SK-N-SH (cell line): ENCODE measurements around the gene BACE1-AS. TPM values are rescaled to one million over a fixed set of nuclear protein-coding genes. Genes with fewer than 3 reads are reported as not detected.
A peak's percentile ranks its signal among the peaks of the same experiment; 100 is the strongest.

Experiments used
- CTCF ChIA-PET: fragments of 300-600, 350-600 bp; formaldehyde crosslinking; extraction: SDS; loops from one replicate; lab custom pipeline; 2021; lab: Yijun Ruan, JAX
- POLR2A ChIA-PET: fragments of 350-600 bp; sonication (Branson Sonifier 250); formaldehyde crosslinking; extraction: SDS; loops from one replicate; lab custom pipeline; 2020; ENCODE audit warnings: antibody characterized with exemption, inconsistent platforms; lab: Yijun Ruan, JAX
- DNase-seq: peaks from one replicate; pipeline ENCODE4 v3.0.0; 2012
- H2AFZ ChIP-seq: fragments of 200-600 bp; sonication (generic); 2 replicates; pipeline ENCODE4 v1.8.1; 2016; ENCODE audit warnings: antibody characterized with exemption, mild to moderate bottlenecking, low read depth
- H3F3A ChIP-seq: fragments of 200-600 bp; sonication (generic); replicated peaks from 2 replicates; pipeline ENCODE3; 2016; ENCODE audit warnings: antibody characterized with exemption, mild to moderate bottlenecking; ENCODE audit not compliant: insufficient read depth
- H3K27ac ChIP-seq, 2 experiments: fragments of 200-500 bp in 1 of 2; fragments of 200-600 bp in 1 of 2; sonication (Bioruptor generic) in 1 of 2; sonication (generic), shearing (Covaris generic) in 1 of 2; 2 replicates each; pipeline versions ENCODE4 v1.5.1 to v1.6.1; 2014 to 2016; ENCODE audit warnings: low read depth in 2 of 2, inconsistent platforms in 1 of 2, low read length in 1 of 2, mild to moderate bottlenecking in 1 of 2, mixed read lengths in 1 of 2
- H3K27me3 ChIP-seq: fragments of 200-600 bp; sonication (generic), shearing (Covaris generic); 2 replicates; pipeline ENCODE4 v1.6.1; 2016; ENCODE audit warnings: mixed run types; ENCODE audit not compliant: insufficient read depth
- H3K36me3 ChIP-seq, 2 experiments: fragments of 200-500 bp in 1 of 2; fragments of 200-600 bp in 1 of 2; sonication (Bioruptor generic) in 1 of 2; sonication (generic) in 1 of 2; replicated peaks in 1 of 2; 2 replicates each; pipeline versions ENCODE3 to v1.5.1; 2014 to 2016; ENCODE audit warnings: low read length in 1 of 2, mild to moderate bottlenecking in 1 of 2; ENCODE audit not compliant: insufficient read depth in 2 of 2, control insufficient read depth in 1 of 2
- H3K4me1 ChIP-seq, 2 experiments: fragments of 200-500 bp in 1 of 2; fragments of 200-600 bp in 1 of 2; sonication (Bioruptor generic) in 1 of 2; sonication (generic), shearing (Covaris generic) in 1 of 2; 2 replicates each; pipeline versions ENCODE4 v1.5.1 to v1.6.1; 2014 to 2016; ENCODE audit warnings: low read depth in 1 of 2, low read length in 1 of 2, mixed run types in 1 of 2; ENCODE audit not compliant: insufficient read depth in 2 of 2, control insufficient read depth in 1 of 2
- H3K4me2 ChIP-seq: fragments of 200-600 bp; sonication (generic), shearing (Covaris generic); 2 replicates; pipeline ENCODE4 v1.6.1; 2017; ENCODE audit warnings: mixed run types
- H3K4me3 ChIP-seq, 2 experiments: fragments of 200-500 bp in 1 of 2; fragments of 200-600 bp in 1 of 2; sonication (Bioruptor generic) in 1 of 2; sonication (generic), shearing (Covaris generic) in 1 of 2; 2 replicates each; pipeline versions ENCODE4 v1.5.1 to v1.8.1; 2014 to 2016; ENCODE audit warnings: low read depth in 2 of 2, inconsistent platforms in 1 of 2, low read length in 1 of 2, mild to moderate bottlenecking in 1 of 2, mixed read lengths in 1 of 2, moderate library complexity in 1 of 2
- H3K79me2 ChIP-seq: fragments of 200-600 bp; sonication (generic); 2 replicates; pipeline ENCODE4 v1.8.1; 2017; ENCODE audit warnings: mild to moderate bottlenecking; ENCODE audit not compliant: insufficient read depth
- H3K9ac ChIP-seq: fragments of 200-600 bp; sonication (generic); 2 replicates; pipeline ENCODE4 v1.6.1; 2017; ENCODE audit warnings: mixed run types
- H3K9me2 ChIP-seq: fragments of 200-600 bp; sonication (generic); 2 replicates; pipeline ENCODE4 v1.6.1; 2017; ENCODE audit warnings: mixed run types
- H3K9me3 ChIP-seq: fragments of 200-600 bp; sonication (generic); 2 replicates; pipeline ENCODE4 v1.6.1; 2017; ENCODE audit warnings: mixed run types, mild to moderate bottlenecking, moderate library complexity
- H4K20me1 ChIP-seq: fragments of 200-600 bp; sonication (generic); 2 replicates; pipeline ENCODE4 v1.6.1; 2017; ENCODE audit warnings: mild to moderate bottlenecking, mixed run types; ENCODE audit not compliant: insufficient read depth
- CHD2 ChIP-seq: fragments of 150-350 bp; IDR thresholded peaks from 2 replicates; pipeline ENCODE4 v1.6.1; 2018; ENCODE audit warnings: low read length; ENCODE audit not compliant: partially characterized antibody
- CTCF ChIP-seq: fragments of 200-600 bp; sonication (generic); IDR thresholded peaks from 2 replicates; pipeline ENCODE4 v1.6.1; 2017; ENCODE audit warnings: antibody characterized with exemption, mild to moderate bottlenecking, moderate library complexity
- ELF1 ChIP-seq: IDR thresholded peaks from 2 replicates; pipeline ENCODE4 v1.4.0; 2012
- GABPA ChIP-seq: IDR thresholded peaks from 2 replicates; pipeline ENCODE4 v1.4.0; 2012; ENCODE audit warnings: low read depth, mild to moderate bottlenecking
- MAX ChIP-seq: IDR thresholded peaks from 2 replicates; pipeline ENCODE4 v1.4.0; 2012; ENCODE audit warnings: low read depth
- NFIC ChIP-seq: IDR thresholded peaks from 2 replicates; pipeline ENCODE4 v1.4.0; 2012; ENCODE audit warnings: borderline replicate concordance
- NRF1 ChIP-seq: IDR thresholded peaks from 2 replicates; pipeline ENCODE4 v1.6.1; 2012; ENCODE audit warnings: low read depth, mild to moderate bottlenecking, low read length
- PBX3 ChIP-seq: IDR thresholded peaks from 2 replicates; pipeline ENCODE4; 2012
- RAD21 ChIP-seq: IDR thresholded peaks from 2 replicates; pipeline ENCODE4 v1.6.1; 2012; ENCODE audit warnings: mild to moderate bottlenecking, low read length
- SMC3 ChIP-seq: IDR thresholded peaks from 2 replicates; pipeline ENCODE4 v1.6.1; 2012; ENCODE audit warnings: low read depth, low read length, improper control_type of control experiment
- YY1 ChIP-seq: IDR thresholded peaks from 2 replicates; pipeline ENCODE4 v1.4.0; 2012; ENCODE audit warnings: low read depth, mild to moderate bottlenecking
- ZBTB33 ChIP-seq: IDR thresholded peaks from 2 replicates; pipeline ENCODE4 v1.4.0; 2012; ENCODE audit warnings: low read depth, borderline replicate concordance
- WGBS: methylation state at CpG from one replicate; pipeline ENCODE4 v1.1.6; 2017; ENCODE audit warnings: low lambda C conversion rate; 5-methylcytosine and 5-hydroxymethylcytosine counted together
- polyA plus RNA-seq, 3 experiments: library from polyadenylated mRNA; depleted of rRNA; stranded (reverse); fragments of >200 nt; gene quantifications; 2 replicates each; pipeline ENCODE4 v1.2.3, GENCODE V29; 2012
- TF ChIP-seq, protein P1 (sequence below): IDR thresholded peaks from 2 replicates; pipeline ENCODE4 v1.4.0; 2012; ENCODE audit warnings: low read depth, borderline replicate concordance

Gene BACE1-AS
- polyA plus RNA-seq, 1 of the 3 experiments (the other 2 are of a cell fraction) = 5.7 TPM

DNA sequence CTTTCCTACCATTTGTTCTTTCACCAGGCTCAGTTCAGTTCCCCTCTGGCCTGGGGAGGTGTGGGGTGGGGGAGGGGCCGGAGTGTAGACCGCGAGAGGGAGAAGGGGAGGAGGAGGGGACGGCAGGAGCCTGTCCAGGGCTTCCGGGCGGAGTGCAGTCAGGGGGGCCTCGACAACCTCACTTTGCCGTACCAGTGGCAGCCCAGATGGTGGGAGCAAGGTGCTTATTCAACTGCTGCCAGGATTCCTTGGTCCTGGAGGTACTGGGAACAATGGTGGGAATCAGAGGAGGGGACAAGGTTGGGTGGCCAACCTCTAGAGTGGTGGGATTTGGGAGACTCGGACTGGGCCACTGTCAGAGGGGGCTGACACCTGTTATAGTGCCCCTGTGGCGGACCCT, 23.7 kb downstream of the BACE1-AS start:
- Histone ChIP-seq H3K9ac (peak overlapping the region; percentile 69), H3K4me3 (peak overlapping the region; percentile 66 to 81), H3K9me2 (no peaks in the 10 kb centered on the region), H4K20me1 (no peaks in the 10 kb centered on the region), H3K9me3 (no peaks in the 10 kb centered on the region), H3F3A (peaks cover 7% of the 10 kb centered on the region), H3K36me3 (no peaks in the 10 kb centered on the region), H3K4me2 (peak overlapping the region; percentile 99), H3K4me1 (peaks cover 0 to 19% of the 10 kb centered on the region in 2 experiments; a peak in 3 of 4 replicates), H3K27ac (no peak overlapping the region; a peak in 1 of 4 replicates), H3K79me2 (peaks cover 49% of the 10 kb centered on the region), H3K27me3 (no peaks in the 10 kb centered on the region), H2AFZ (peak overlapping the region; percentile 93; the same call in 1 of the 2 replicates)
- 40% methylated on average over 6 of the region's 10 CpGs for WGBS
- TF ChIP-seq YY1 = no peak
- no peak for TF ChIP-seq MAX
- no peak for TF ChIP-seq ZBTB33
- TF ChIP-seq NRF1 = no peak
- no peak for TF ChIP-seq PBX3
- no peak for TF ChIP-seq CTCF
- TF ChIP-seq SMC3 = no peak
- no peak for TF ChIP-seq ELF1
- TF ChIP-seq, protein P1, sequence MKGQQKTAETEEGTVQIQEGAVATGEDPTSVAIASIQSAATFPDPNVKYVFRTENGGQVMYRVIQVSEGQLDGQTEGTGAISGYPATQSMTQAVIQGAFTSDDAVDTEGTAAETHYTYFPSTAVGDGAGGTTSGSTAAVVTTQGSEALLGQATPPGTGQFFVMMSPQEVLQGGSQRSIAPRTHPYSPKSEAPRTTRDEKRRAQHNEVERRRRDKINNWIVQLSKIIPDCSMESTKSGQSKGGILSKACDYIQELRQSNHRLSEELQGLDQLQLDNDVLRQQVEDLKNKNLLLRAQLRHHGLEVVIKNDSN = no peak
- TF ChIP-seq CHD2 = no peak
- TF ChIP-seq NFIC = no peak
- no peak for TF ChIP-seq GABPA
- no peak for TF ChIP-seq RAD21
- DNase-seq = peak; percentile 62
- ChIA-PET POLR2A (interaction anchor here (1.4 kb wide), 1 partner anchor 13 kb away, joined by 4 read pairs; the partner anchor contains the start of gene CEP164), CTCF (interaction anchor here (1.3 to 2.5 kb wide), 3 partner anchors 12 to 112 kb away, joined by 4 to 8 read pairs (median 8); partner anchors contain the start of genes PCSK7 and RNF214)
